Mesendoderm (in vitro differentiated cells): ENCODE data around the gene PLCXD1.

Source experiments
- DNase-seq: peaks from one replicate; pipeline ENCODE4 v3.0.0; 2013
- H2AK5ac ChIP-seq: 2 replicates; pipeline ENCODE4 v1.6.1; 2013; ENCODE audit warnings: low read length, inconsistent platforms
- H2BK120ac ChIP-seq: 2 replicates; pipeline ENCODE4 v1.6.1; 2013; ENCODE audit warnings: low read depth, mild to moderate bottlenecking, low read length, moderate library complexity, mixed read lengths
- H2BK15ac ChIP-seq: replicated peaks from 2 replicates; pipeline ENCODE4 v1.6.1; 2013; ENCODE audit warnings: low read depth, mild to moderate bottlenecking, moderate library complexity
- H2BK5ac ChIP-seq: 2 replicates; pipeline ENCODE4 v1.6.1; 2013; ENCODE audit warnings: low read length, inconsistent platforms
- H3K18ac ChIP-seq: 2 replicates; pipeline ENCODE4 v1.6.1; 2013; ENCODE audit warnings: mild to moderate bottlenecking, low read length, mixed read lengths
- H3K23ac ChIP-seq: one replicate; pipeline ENCODE4 v1.6.1; 2013; ENCODE audit warnings: low read length
- H3K27ac ChIP-seq: 2 replicates; pipeline ENCODE4 v1.5.1; 2013; ENCODE audit warnings: low read depth, mild to moderate bottlenecking, inconsistent platforms, low read length, moderate library complexity
- H3K27me3 ChIP-seq: 2 replicates; pipeline ENCODE4 v1.6.1; 2013; ENCODE audit warnings: low read length, control low read depth, mild to moderate bottlenecking, inconsistent platforms; ENCODE audit not compliant: insufficient read depth, poor library complexity
- H3K36me3 ChIP-seq: 2 replicates; pipeline ENCODE4 v1.6.1; 2013; ENCODE audit warnings: low read length, inconsistent platforms; ENCODE audit not compliant: control insufficient read depth, insufficient read depth
- H3K4ac ChIP-seq: one replicate; pipeline ENCODE4 v1.6.1; 2013; ENCODE audit warnings: low read depth, mild to moderate bottlenecking, low read length, moderate library complexity
- H3K4me1 ChIP-seq: 2 replicates; pipeline ENCODE4 v1.6.1; 2013; ENCODE audit warnings: low read depth, low read length, inconsistent platforms; ENCODE audit not compliant: control insufficient read depth
- H3K4me2 ChIP-seq: 2 replicates; pipeline ENCODE4 v1.6.1; 2013; ENCODE audit warnings: low read length
- H3K4me3 ChIP-seq: 2 replicates; pipeline ENCODE4 v1.5.1; 2013; ENCODE audit warnings: mild to moderate bottlenecking, low read length
- H3K56ac ChIP-seq: one replicate; pipeline ENCODE4 v1.6.1; 2013; ENCODE audit warnings: low read length
- H3K79me1 ChIP-seq: 2 replicates; pipeline ENCODE4 v1.6.1; 2013; ENCODE audit warnings: low read length, inconsistent platforms
- H3K79me2 ChIP-seq: 2 replicates; pipeline ENCODE4 v1.6.1; 2013; ENCODE audit warnings: mild to moderate bottlenecking, low read length; ENCODE audit not compliant: control insufficient read depth, insufficient read depth
- H3K9ac ChIP-seq: 2 replicates; pipeline ENCODE4 v1.6.1; 2013; ENCODE audit warnings: low read length, inconsistent platforms
- H4K5ac ChIP-seq: one replicate; pipeline ENCODE4 v1.6.1; 2013; ENCODE audit warnings: low read length
- H4K8ac ChIP-seq: one replicate; pipeline ENCODE4 v1.6.1; 2013; ENCODE audit warnings: low read depth, mild to moderate bottlenecking, control low read depth, low read length, moderate library complexity
- WGBS: extraction: QIAGEN DNeasy Blood & Tissue Kit; methylation state at CpG from one replicate; pipeline ENCODE4 v1.1.7; 2013; ENCODE audit warnings: low lambda C conversion rate, missing lambda C conversion rate; ENCODE audit not compliant: insufficient coverage; ENCODE audit errors: extremely low coverage; 5-methylcytosine and 5-hydroxymethylcytosine counted together

The PLCXD1 gene

GRCh38 chrX:338836-339400, 57.7 kb downstream of the PLCXD1 start:
- Histone ChIP-seq H4K5ac (no peak overlapping the region), H3K4me3 (no peak overlapping the region), H3K36me3 (peaks cover 1% of the 10 kb centered on the region), H3K27me3 (no peaks in the 10 kb centered on the region), H3K56ac (no peak overlapping the region), H3K4me1 (no peaks in the 10 kb centered on the region), H3K79me1 (no peaks in the 10 kb centered on the region), H4K8ac (no peak overlapping the region), H3K9ac (no peak overlapping the region), H2BK15ac (no peak overlapping the region), H3K4ac (no peak overlapping the region), H3K4me2 (no peak overlapping the region), H2BK5ac (no peak overlapping the region), H3K18ac (no peak overlapping the region), H2BK120ac (no peak overlapping the region), H2AK5ac (no peak overlapping the region), H3K79me2 (no peaks in the 10 kb centered on the region), H3K23ac (no peak overlapping the region), H3K27ac (no peak overlapping the region)
- DNase-seq = peak; percentile 38
- no CpG with 5 or more reads among the region's 44 CpGs for WGBS

- no peak overlapping the region for H3K4ac ChIP-seq
- no peak overlapping the region for H3K27ac ChIP-seq
- H3K9ac ChIP-seq = no peak overlapping the region
- H3K4me1 ChIP-seq = no peaks in the 10 kb centered on the region
- H3K23ac ChIP-seq = no peak overlapping the region
- DNase-seq = no peak
- H3K27me3 ChIP-seq = no peaks in the 10 kb centered on the region
- WGBS = no CpG with 5 or more reads among the region's 24 CpGs
- no peak overlapping the region for H2BK15ac ChIP-seq
- no peaks in the 10 kb centered on the region for H3K79me2 ChIP-seq
- H4K8ac ChIP-seq = no peak overlapping the region
- H4K5ac ChIP-seq = no peak overlapping the region
- no peaks in the 10 kb centered on the region for H3K79me1 ChIP-seq
- no peak overlapping the region for H2AK5ac ChIP-seq
- no peak overlapping the region for H3K18ac ChIP-seq
- no peak overlapping the region for H3K4me3 ChIP-seq
- no peak overlapping the region for H3K56ac ChIP-seq
- H2BK5ac ChIP-seq = no peak overlapping the region
- no peak overlapping the region for H3K4me2 ChIP-seq
- H3K36me3 ChIP-seq = peaks cover 1% of the 10 kb centered on the region
- no peak overlapping the region for H2BK120ac ChIP-seq
These were observed 58.9 kb downstream of the PLCXD1 start for GRCh38 chrX:340121-340520.

GRCh38 chrX:340641-341423, 59.7 kb downstream of the PLCXD1 start:
- peaks cover 1% of the 10 kb centered on the region for H3K36me3 ChIP-seq
- WGBS = no CpG with 5 or more reads among the region's 52 CpGs
- no peak overlapping the region for H2AK5ac ChIP-seq
- H3K79me2 ChIP-seq = no peaks in the 10 kb centered on the region
- no peaks in the 10 kb centered on the region for H3K79me1 ChIP-seq
- no peak overlapping the region for H3K18ac ChIP-seq
- no peak overlapping the region for H3K9ac ChIP-seq
- no peak overlapping the region for H3K4me2 ChIP-seq
- no peak overlapping the region for H3K27ac ChIP-seq
- no peak overlapping the region for H3K4ac ChIP-seq
- H3K4me3 ChIP-seq = no peak overlapping the region
- H2BK15ac ChIP-seq = no peak overlapping the region
- no peak overlapping the region for H3K23ac ChIP-seq
- H2BK120ac ChIP-seq = no peak overlapping the region
- no peaks in the 10 kb centered on the region for H3K27me3 ChIP-seq
- H3K4me1 ChIP-seq = no peaks in the 10 kb centered on the region
- DNase-seq = no peak
- no peak overlapping the region for H3K56ac ChIP-seq
- no peak overlapping the region for H4K8ac ChIP-seq
- no peak overlapping the region for H4K5ac ChIP-seq
- no peak overlapping the region for H2BK5ac ChIP-seq

GRCh38 chrX:341541-342101, 60.4 kb downstream of the PLCXD1 start:
- Histone ChIP-seq H3K4ac (no peak overlapping the region), H2BK15ac (no peak overlapping the region), H3K79me2 (no peaks in the 10 kb centered on the region), H3K18ac (no peak overlapping the region), H3K4me2 (no peak overlapping the region), H4K5ac (no peak overlapping the region), H3K23ac (no peak overlapping the region), H3K27me3 (no peaks in the 10 kb centered on the region), H2AK5ac (no peak overlapping the region), H3K9ac (no peak overlapping the region), H2BK120ac (no peak overlapping the region), H3K4me3 (no peak overlapping the region), H3K56ac (no peak overlapping the region), H2BK5ac (no peak overlapping the region), H3K79me1 (no peaks in the 10 kb centered on the region), H3K4me1 (no peaks in the 10 kb centered on the region), H3K27ac (no peak overlapping the region), H4K8ac (no peak overlapping the region), H3K36me3 (no peaks in the 10 kb centered on the region)
- WGBS = no CpG with 5 or more reads among the region's 36 CpGs
- no peak for DNase-seq

GRCh38 chrX:344371-344901, 63.3 kb downstream of the PLCXD1 start:
- Histone ChIP-seq H2BK5ac (no peak overlapping the region), H4K5ac (no peak overlapping the region), H3K4me1 (no peaks in the 10 kb centered on the region), H3K79me1 (peaks cover 5% of the 10 kb centered on the region), H4K8ac (no peak overlapping the region), H3K4ac (no peak overlapping the region), H2AK5ac (no peak overlapping the region), H3K23ac (no peak overlapping the region), H3K79me2 (no peaks in the 10 kb centered on the region), H3K36me3 (no peaks in the 10 kb centered on the region), H3K18ac (no peak overlapping the region), H3K4me3 (no peak overlapping the region), H3K27me3 (no peaks in the 10 kb centered on the region), H3K4me2 (no peak overlapping the region), H3K27ac (no peak overlapping the region), H3K9ac (no peak overlapping the region), H2BK15ac (no peak overlapping the region), H2BK120ac (no peak overlapping the region), H3K56ac (no peak overlapping the region)
- no CpG with 5 or more reads among the region's 47 CpGs for WGBS
- DNase-seq = no peak
